Neural progenitor cell (in vitro differentiated cells): ENCODE results near the gene VPS37B.

Experiments used
- EZH2 ChIP-seq: fragments of 200-600 bp; sonication (generic); IDR thresholded peaks from 2 replicates; pipeline ENCODE4 v1.6.1; 2017; ENCODE audit warnings: antibody characterized with exemption, mild to moderate bottlenecking, moderate library complexity
- EZH2phosphoT487 ChIP-seq: fragments of 200-600 bp; sonication (generic); IDR thresholded peaks from 2 replicates; pipeline ENCODE4 v1.6.1; 2017; ENCODE audit warnings: antibody characterized with exemption
- TF ChIP-seq, protein P1 (sequence below): fragments of 200-600 bp; sonication (generic); IDR thresholded peaks from 2 replicates; pipeline ENCODE4 v1.5.1; 2017; ENCODE audit warnings: antibody characterized with exemption, mild to moderate bottlenecking

DNA sequence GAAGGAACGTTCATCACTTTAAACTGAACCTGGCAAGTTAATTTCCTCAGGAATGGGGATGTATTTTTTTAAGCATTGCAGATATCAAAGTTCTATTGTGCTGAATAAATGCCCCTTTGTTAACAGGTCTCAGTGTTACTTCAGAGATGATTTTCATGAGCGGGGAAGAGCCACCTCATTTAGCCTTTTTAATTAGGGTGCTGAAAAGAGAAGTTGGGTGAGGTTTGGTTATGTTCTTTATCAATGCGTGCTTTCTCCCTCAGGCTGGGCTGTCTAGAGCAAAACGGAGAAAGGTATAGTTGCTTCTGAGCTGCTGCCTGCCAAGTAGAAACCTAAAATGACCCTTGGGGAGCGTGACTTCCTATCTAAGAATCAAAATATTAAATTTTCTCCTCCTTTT is 68.7 kb downstream of the VPS37B start:
- TF ChIP-seq, protein P1, sequence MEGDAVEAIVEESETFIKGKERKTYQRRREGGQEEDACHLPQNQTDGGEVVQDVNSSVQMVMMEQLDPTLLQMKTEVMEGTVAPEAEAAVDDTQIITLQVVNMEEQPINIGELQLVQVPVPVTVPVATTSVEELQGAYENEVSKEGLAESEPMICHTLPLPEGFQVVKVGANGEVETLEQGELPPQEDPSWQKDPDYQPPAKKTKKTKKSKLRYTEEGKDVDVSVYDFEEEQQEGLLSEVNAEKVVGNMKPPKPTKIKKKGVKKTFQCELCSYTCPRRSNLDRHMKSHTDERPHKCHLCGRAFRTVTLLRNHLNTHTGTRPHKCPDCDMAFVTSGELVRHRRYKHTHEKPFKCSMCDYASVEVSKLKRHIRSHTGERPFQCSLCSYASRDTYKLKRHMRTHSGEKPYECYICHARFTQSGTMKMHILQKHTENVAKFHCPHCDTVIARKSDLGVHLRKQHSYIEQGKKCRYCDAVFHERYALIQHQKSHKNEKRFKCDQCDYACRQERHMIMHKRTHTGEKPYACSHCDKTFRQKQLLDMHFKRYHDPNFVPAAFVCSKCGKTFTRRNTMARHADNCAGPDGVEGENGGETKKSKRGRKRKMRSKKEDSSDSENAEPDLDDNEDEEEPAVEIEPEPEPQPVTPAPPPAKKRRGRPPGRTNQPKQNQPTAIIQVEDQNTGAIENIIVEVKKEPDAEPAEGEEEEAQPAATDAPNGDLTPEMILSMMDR, result no peak
- TF ChIP-seq EZH2, result no peak
- no peak for TF ChIP-seq EZH2phosphoT487
